ENCODE measurements around the gene COX7A1. TPM values are rescaled to one million over a fixed set of nuclear protein-coding genes. Genes with fewer than 3 reads are reported as not detected.

Gene COX7A1
- total and polyA plus RNA-seq, 10 of the 15 experiments (the other 5 are each of a cell fraction or from before 2014, with no cell fraction given) = not detected

GRCh38 chr19:36103040-36103626 is 49.1 kb downstream of the COX7A1 start:
- H3K36me3 ChIP-seq (ENCODE audit: control insufficient read depth in 2 of 2, insufficient read depth in 2 of 2, low read length in 1 of 2) = peaks cover 4 to 30% of the 10 kb centered on the region in 2 experiments; a peak in 3 of 4 replicates
- ATAC-seq (no peak), FAIRE-seq (no peak), DNase-seq (ENCODE audit: low read depth, low spot score) (no peak)
- H3K9me3 ChIP-seq (replicated peaks; ENCODE audit: control insufficient read depth, insufficient read depth, low read length) = no peaks in the 10 kb centered on the region
- H3K79me2 ChIP-seq (ENCODE audit: control insufficient read depth, insufficient read depth, low read length) = no peaks in the 10 kb centered on the region
- BruUV-seq (replicated peaks) = no TSS peak
- no peak overlapping the region for H2AFZ ChIP-seq (ENCODE audit: control insufficient read depth, low read depth, low read length)
- ChIA-PET CTCF (no interaction called here), POLR2A (no interaction called here), RAD21 (ENCODE audit: unreplicated experiment) (no interaction called here), SMC1A (ENCODE audit: uncharacterized antibody, unreplicated experiment) (no interaction called here)
- H3K9ac ChIP-seq (ENCODE audit: control insufficient read depth, insufficient read depth, low read length) = no peak overlapping the region
- no peaks in the 10 kb centered on the region for H3K4me1 ChIP-seq (ENCODE audit: control insufficient read depth, insufficient read depth, low read length)
- H3K4me2 ChIP-seq (ENCODE audit: control insufficient read depth, insufficient read depth) = no peak overlapping the region
- WGBS (ENCODE audit: insufficient coverage, insufficient replicate concordance, low lambda C conversion rate, missing lambda C conversion rate) = 98% methylated on average over 23 of the region's 24 CpGs
- no peak overlapping the region for H3K4me3 ChIP-seq
- no peaks in the 10 kb centered on the region for H3K27me3 ChIP-seq (replicated peaks in 1 of 2; ENCODE audit: control insufficient read depth in 2 of 2, insufficient read depth in 2 of 2, low read length in 1 of 2)
- TF ChIP-seq USF1 (IDR thresholded peaks at IDR 0.05; ENCODE audit: borderline replicate concordance, extremely low read length, insufficient read depth, low read depth, low read length) (no peak), SREBF1 (IDR thresholded peaks at IDR 0.05; ENCODE audit: low read length) (no peak), WRNIP1 (IDR thresholded peaks at IDR 0.05; ENCODE audit: borderline replicate concordance, low read depth, low read length) (no peak), SMC3 (IDR thresholded peaks at IDR 0.05; ENCODE audit: borderline replicate concordance, low read length) (no peak), GATAD2B (conservative IDR thresholded peaks at IDR 0.05; ENCODE audit: low read depth) (no peak), FOS (IDR thresholded peaks at IDR 0.05; ENCODE audit: borderline replicate concordance, extremely low read depth, insufficient read length) (no peak), SMARCA5 (IDR thresholded peaks at IDR 0.05) (no peak), NBN (IDR thresholded peaks at IDR 0.05) (no peak), PBX3 (IDR thresholded peaks at IDR 0.05; ENCODE audit: insufficient replicate concordance, low read depth, low read length) (no peak), E2F4 (IDR thresholded peaks at IDR 0.05; ENCODE audit: low read depth, low read length) (no peak), RFX5 (IDR thresholded peaks at IDR 0.05; ENCODE audit: low read depth, low read length) (no peak), TCF7 (IDR thresholded peaks at IDR 0.05; ENCODE audit: borderline replicate concordance) (no peak), NFYA (IDR thresholded peaks at IDR 0.05; ENCODE audit: borderline replicate concordance, low read depth, low read length) (no peak), CHD4 (IDR thresholded peaks at IDR 0.05) (no peak), MLLT1 (IDR thresholded peaks at IDR 0.05) (no peak), MTA2 (IDR thresholded peaks at IDR 0.05; ENCODE audit: low read depth) (no peak)
- intact Hi-C loops (cut with micrococcal nuclease; ENCODE audit: unreplicated experiment) = no loop called here
- in situ Hi-C loops (cut with MboI) = no loop called here
- no peaks in the 10 kb centered on the region for H4K20me1 ChIP-seq (ENCODE audit: control insufficient read depth, insufficient read depth)
- no peak overlapping the region for H3K27ac ChIP-seq (ENCODE audit: control insufficient read depth, insufficient read depth)

All from GM12878 (cell line).